Cardiac muscle cell (in vitro differentiated cells and primary cell): ENCODE measurements around the gene EPRS1. TPM values are rescaled to one million over a fixed set of nuclear protein-coding genes. Genes with fewer than 3 reads are reported as not detected.
"Not testable (repeated sequence)": the region's sequence is repeated elsewhere in the genome, so short reads cannot be mapped to it uniquely, and the experiment has no call there.

ENCODE experiments used
- DNase-seq, 2 donors: peaks; one replicate each; pipeline versions ENCODE4 v3.0.0 to v3.0.0-alpha.2; 2010 to 2017; ENCODE audit warnings: low read depth in 1 of 2, low spot score in 1 of 2
- H3K27ac ChIP-seq: fragments of 200-600 bp; sonication (generic); 2 replicates; pipeline ENCODE4 v1.5.1; 2016
- H3K27me3 ChIP-seq: fragments of 200-600 bp; sonication (generic); 2 replicates; pipeline ENCODE4 v1.6.0; 2016; ENCODE audit warnings: control low read depth
- H3K36me3 ChIP-seq: fragments of 200-600 bp; sonication (generic); 2 replicates; pipeline ENCODE4 v1.5.1; 2016; ENCODE audit warnings: control low read depth
- H3K4me1 ChIP-seq: fragments of 200-600 bp; sonication (generic); 2 replicates; pipeline ENCODE4 v1.8.1; 2017; ENCODE audit warnings: low read depth, mild to moderate bottlenecking, mixed run types
- H3K4me3 ChIP-seq: fragments of 200-600 bp; sonication (generic); 2 replicates; pipeline ENCODE4 v1.5.1; 2016; ENCODE audit warnings: mild to moderate bottlenecking
- H3K9me3 ChIP-seq: fragments of 200-600 bp; sonication (generic); 2 replicates; pipeline ENCODE4 v1.5.1; 2017; ENCODE audit warnings: low read depth, mild to moderate bottlenecking, control low read depth
- polyA plus RNA-seq: library from polyadenylated mRNA; unstranded; fragments of >200 nt; fragmentation: Nextera tagmentation; extraction: Ambion mirVana; gene quantifications from 2 replicates; pipeline ENCODE4 v1.2.1, GENCODE V29; 2016
- total RNA-seq: library from RNA; depleted of rRNA; stranded (reverse); fragments of >200 nt; gene quantifications from 2 replicates; pipeline ENCODE4 v1.2.3, GENCODE V29; 2016
- TF ChIP-seq, protein P1 (sequence below): IDR thresholded peaks from 2 replicates; pipeline ENCODE4 v1.5.1; 2012; ENCODE audit warnings: low read depth, mild to moderate bottlenecking, low read length

Gene EPRS1
- total and polyA plus RNA-seq, 2 experiments from 2014 or later, result 47.8 to 54.0 TPM

DNA sequence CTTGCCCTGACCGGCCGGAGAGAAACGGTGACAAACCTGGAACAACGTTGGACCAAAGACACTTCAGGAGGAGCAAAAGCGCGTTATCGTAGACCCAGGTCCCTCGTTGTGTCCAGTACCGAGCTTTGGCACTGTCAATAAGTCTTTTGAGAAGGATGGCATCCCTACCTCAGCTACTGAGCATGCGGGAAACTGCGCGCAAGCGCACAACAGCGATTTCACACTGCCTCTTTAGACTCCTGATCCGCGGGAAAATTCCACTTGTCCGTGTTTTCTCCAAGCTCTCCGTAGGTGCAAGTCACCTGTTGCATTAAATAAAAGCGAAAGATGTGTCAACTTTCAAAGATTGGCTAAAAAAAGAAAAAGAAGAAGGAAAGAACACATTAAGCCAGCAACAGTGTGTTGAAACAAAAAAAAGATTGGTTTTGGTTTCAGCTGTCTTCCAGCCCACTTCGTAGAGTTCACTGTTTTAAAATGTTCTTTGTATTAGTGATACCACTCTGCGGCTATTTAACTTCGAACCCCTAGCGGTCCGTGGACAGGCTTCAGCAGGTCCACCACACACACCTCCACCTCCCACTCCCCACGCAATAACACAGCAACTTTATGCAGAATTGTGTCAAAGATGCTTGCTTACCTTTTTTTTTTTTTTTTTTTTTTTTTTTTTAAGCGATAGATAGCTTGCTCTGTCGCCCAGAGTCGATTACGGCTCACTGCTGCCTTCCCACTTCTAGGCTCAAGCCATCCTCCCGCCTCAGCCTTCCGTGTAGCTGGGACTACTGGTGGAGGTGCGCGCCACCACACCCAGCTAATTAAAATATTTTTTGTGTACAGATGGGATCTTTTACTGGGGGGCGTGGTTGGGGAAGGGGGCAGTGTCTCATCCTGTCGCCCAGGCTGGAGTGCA, 43.6 kb upstream of the EPRS1 start, which contains the start of gene BPNT1:
TSS of gene BPNT1 (minus strand) at position 139 of the 907 bp plus-strand sequence. CDS start 9,942 bp downstream, outside the sequence.
- peak within 1 kb of the TSS; percentile 65 for H3K4me3 ChIP-seq
- TF ChIP-seq, protein P1, sequence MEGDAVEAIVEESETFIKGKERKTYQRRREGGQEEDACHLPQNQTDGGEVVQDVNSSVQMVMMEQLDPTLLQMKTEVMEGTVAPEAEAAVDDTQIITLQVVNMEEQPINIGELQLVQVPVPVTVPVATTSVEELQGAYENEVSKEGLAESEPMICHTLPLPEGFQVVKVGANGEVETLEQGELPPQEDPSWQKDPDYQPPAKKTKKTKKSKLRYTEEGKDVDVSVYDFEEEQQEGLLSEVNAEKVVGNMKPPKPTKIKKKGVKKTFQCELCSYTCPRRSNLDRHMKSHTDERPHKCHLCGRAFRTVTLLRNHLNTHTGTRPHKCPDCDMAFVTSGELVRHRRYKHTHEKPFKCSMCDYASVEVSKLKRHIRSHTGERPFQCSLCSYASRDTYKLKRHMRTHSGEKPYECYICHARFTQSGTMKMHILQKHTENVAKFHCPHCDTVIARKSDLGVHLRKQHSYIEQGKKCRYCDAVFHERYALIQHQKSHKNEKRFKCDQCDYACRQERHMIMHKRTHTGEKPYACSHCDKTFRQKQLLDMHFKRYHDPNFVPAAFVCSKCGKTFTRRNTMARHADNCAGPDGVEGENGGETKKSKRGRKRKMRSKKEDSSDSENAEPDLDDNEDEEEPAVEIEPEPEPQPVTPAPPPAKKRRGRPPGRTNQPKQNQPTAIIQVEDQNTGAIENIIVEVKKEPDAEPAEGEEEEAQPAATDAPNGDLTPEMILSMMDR, result no peak
- H3K27ac ChIP-seq, result no peak within 1 kb of the TSS
- DNase-seq, result peak; percentile 94 to 95
- H3K36me3 ChIP-seq, result no peaks in the 10 kb centered on the region
- peaks cover 4% of the 10 kb centered on the region for H3K4me1 ChIP-seq
- no peaks in the 10 kb centered on the region for H3K27me3 ChIP-seq
- H3K9me3 ChIP-seq, result no peaks in the 10 kb centered on the region

DNA sequence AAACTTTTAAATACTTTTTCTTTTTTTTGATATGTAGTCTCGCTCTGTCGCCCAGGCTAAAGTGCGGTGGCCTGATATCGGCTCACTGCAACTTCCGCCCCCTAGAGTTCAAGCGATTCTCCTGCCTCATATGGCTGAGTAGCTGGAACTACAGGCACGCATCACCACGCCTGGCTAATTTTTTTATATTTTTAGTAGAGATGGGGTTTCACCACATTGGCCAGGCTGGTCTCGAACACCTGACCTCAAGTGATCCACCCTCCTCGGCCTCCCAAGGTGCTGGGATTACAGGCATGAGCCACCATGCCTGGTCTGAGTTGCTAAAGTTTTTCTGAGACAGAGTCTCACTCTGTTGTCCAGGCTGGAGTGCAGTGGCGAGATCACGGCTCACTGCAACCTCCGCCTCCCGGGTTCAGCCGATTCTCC, 40.0 kb upstream of the EPRS1 start:
- H3K4me3 ChIP-seq, H3K36me3 ChIP-seq, H3K9me3 ChIP-seq, H3K4me1 ChIP-seq, H3K27ac ChIP-seq, DNase-seq, H3K27me3 ChIP-seq: not testable (repeated sequence)

DNA sequence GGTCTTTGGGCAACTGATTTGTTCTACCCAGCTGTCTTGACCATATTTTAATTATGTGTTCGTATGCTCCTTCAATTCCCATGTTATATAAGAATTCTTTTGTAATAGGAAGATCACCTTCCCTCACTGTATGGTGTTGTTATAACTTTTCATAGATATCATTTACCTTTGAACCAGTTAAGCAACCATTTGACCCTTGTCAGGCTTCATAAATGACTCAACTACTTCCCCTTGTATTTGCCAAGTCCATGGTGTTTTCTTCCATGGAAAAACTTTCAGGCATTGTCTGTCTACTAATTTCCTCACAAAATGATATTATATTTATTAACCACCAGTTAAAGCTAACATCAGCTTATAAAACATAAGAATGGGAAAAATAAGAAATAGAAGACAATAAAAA, 38.2 kb upstream of the EPRS1 start:
- TF ChIP-seq, protein P1, result no peak
- Histone ChIP-seq H3K4me3 (no peak overlapping the region), H3K27me3 (no peaks in the 10 kb centered on the region)

DNA sequence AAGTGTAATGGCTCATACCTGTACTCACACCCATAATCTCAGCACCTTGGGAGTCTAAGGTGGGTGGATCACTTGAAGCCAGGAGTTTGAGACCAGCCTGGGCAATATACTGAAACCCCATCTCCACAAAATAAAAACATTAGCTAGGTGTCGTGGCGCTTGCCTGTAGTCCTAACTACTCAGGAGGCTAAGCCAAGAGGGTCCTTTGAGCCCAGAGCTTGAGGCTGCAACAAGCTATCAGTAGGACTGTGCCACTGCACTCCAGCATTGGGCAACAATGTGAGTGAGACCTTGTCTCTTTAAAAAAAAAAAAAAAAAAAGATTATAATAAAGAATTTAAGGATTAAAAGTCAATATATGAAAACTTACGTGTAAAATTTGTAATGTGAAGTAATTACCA, 31.6 kb upstream of the EPRS1 start:
- no peaks in the 10 kb centered on the region for H3K4me1 ChIP-seq
- H3K27ac ChIP-seq, result no peak overlapping the region
- no peak overlapping the region for H3K4me3 ChIP-seq
- H3K9me3 ChIP-seq, result no peaks in the 10 kb centered on the region
- no peak for DNase-seq
- H3K27me3 ChIP-seq, result no peaks in the 10 kb centered on the region
- H3K36me3 ChIP-seq, result peaks cover 4% of the 10 kb centered on the region
- TF ChIP-seq, protein P1, result no peak

More for the DNA sequence above, 38.2 kb upstream of the EPRS1 start:
- H3K9me3 ChIP-seq, result no peaks in the 10 kb centered on the region
- no peaks in the 10 kb centered on the region for H3K4me1 ChIP-seq
- DNase-seq, result peak in 1 of 2 donors; percentile 10
- peaks cover 4% of the 10 kb centered on the region for H3K36me3 ChIP-seq
- no peak overlapping the region for H3K27ac ChIP-seq

DNA sequence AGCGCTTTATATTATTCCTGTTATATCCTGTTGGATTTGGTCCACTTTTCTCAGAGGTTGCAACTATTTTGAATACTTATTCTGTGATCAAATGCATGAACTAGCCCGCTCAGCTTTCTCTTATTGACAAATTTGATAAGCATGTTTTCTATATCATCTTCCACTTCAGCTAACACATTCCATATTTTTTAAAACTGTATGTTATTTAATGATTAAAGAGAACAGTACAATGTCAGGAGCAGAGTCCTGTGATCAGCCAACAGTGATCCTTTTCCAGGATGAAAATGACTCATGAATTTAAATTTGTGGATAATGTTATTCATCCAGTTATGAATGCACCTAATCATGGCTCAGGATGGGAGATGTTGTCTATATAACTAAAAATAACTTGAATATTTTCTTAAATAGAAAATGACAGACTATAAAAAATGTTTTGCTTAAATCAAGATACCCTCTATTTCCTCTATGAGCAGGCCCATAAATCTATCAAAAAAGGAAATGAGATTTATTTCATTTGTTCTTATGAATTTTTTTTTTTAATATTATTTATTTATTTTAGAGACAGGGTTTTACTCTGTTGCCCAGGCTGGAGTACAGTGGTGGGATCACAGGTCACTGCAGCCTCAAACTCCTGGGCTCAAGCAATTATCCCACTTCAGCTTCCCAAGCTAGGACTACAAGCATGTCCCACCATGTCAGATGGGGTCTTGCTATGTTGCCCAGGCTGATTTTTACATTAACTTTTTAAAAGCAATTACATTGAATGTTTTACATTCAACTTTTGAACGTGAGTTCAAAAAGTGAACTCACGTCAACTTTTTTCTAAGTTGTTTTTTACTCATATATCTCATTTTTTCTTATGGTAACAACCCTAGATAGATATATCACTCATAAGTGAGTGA, 30.8 kb upstream of the EPRS1 start:
- H3K4me1 ChIP-seq, result no peaks in the 10 kb centered on the region
- no peaks in the 10 kb centered on the region for H3K9me3 ChIP-seq
- H3K27ac ChIP-seq, result no peak overlapping the region
- TF ChIP-seq, protein P1, result no peak
- H3K4me3 ChIP-seq, result no peak overlapping the region
- peaks cover 11% of the 10 kb centered on the region for H3K36me3 ChIP-seq
- DNase-seq, result no peak
- H3K27me3 ChIP-seq, result no peaks in the 10 kb centered on the region
